ENCODE measurements around the gene KIF16B. TPM values are rescaled to one million over a fixed set of nuclear protein-coding genes. Genes with fewer than 3 reads are reported as not detected.

The KIF16B gene
- total and polyA plus RNA-seq, 2 of the 8 experiments (the other 6 are each of a cell fraction or from before 2014, with no cell fraction given) = 3.0 to 9.2 TPM

GRCh38 chr20:16607364-16608276 is 34.4 kb upstream of the KIF16B start:
- no peak overlapping the region for H2BK20ac ChIP-seq (ENCODE audit: low read length)
- H2BK12ac ChIP-seq (ENCODE audit: low read depth, low read length) = no peak overlapping the region
- no peak overlapping the region for H3K56ac ChIP-seq (replicated peaks; ENCODE audit: insufficient read length, low read depth, low read length)
- no peaks in the 10 kb centered on the region for H3K27me3 ChIP-seq (replicated peaks in 1 of 4; ENCODE audit: control insufficient read depth in 3 of 4, extremely low read depth in 1 of 4, insufficient read depth in 3 of 4, low read length in 3 of 4)
- H4K20me1 ChIP-seq (replicated peaks in 1 of 2; ENCODE audit: control insufficient read depth in 1 of 2, insufficient read depth in 2 of 2, low read length in 2 of 2) = no peaks in the 10 kb centered on the region
- no peak overlapping the region for H3K4me2 ChIP-seq (ENCODE audit: insufficient read depth in 1 of 2, low read depth in 2 of 2, low read length in 2 of 2)
- no peak overlapping the region for H3K4ac ChIP-seq (replicated peaks; ENCODE audit: insufficient read length, low read depth, low read length)
- no peak overlapping the region for H3K4me3 ChIP-seq (ENCODE audit: extremely low read depth in 1 of 4, insufficient read depth in 2 of 4, low read depth in 3 of 4, low read length in 4 of 4)
- no peak overlapping the region for H3K23ac ChIP-seq (ENCODE audit: insufficient read length)
- no peak overlapping the region for H4K5ac ChIP-seq (ENCODE audit: insufficient read length, low read depth, low read length)
- no peaks in the 10 kb centered on the region for H3K9me3 ChIP-seq (ENCODE audit: insufficient read depth in 2 of 2, low read depth in 1 of 2, low read length in 1 of 2)
- no peaks in the 10 kb centered on the region for H3K79me1 ChIP-seq (ENCODE audit: low read depth, low read length)
- no peak overlapping the region for H2BK120ac ChIP-seq (replicated peaks; ENCODE audit: low read depth, low read length)
- no peaks in the 10 kb centered on the region for H3K79me2 ChIP-seq (ENCODE audit: control insufficient read depth in 1 of 2, insufficient read depth in 2 of 2, low read length in 2 of 2)
- no peaks in the 10 kb centered on the region for H3K36me3 ChIP-seq (ENCODE audit: control insufficient read depth in 2 of 4, insufficient read depth in 4 of 4, low read length in 3 of 4)
- no peak overlapping the region for H2BK15ac ChIP-seq (ENCODE audit: low read length)
- DNase-seq (ENCODE audit: low read depth in 1 of 2, low spot score in 2 of 2) = peak in 1 of 2 experiments; percentile 0
- no peak overlapping the region for H4K91ac ChIP-seq (replicated peaks; ENCODE audit: insufficient read length, low read length)
- H2AK5ac ChIP-seq (ENCODE audit: low read depth, low read length) = no peak overlapping the region
- H4K8ac ChIP-seq (ENCODE audit: extremely low read depth, insufficient read depth, low read length) = no peak overlapping the region
- WGBS, 2 experiments (ENCODE audit: extremely low coverage in 1 of 2, insufficient coverage in 1 of 2, insufficient read length in 1 of 2, insufficient replicate concordance in 2 of 2, low coverage in 1 of 2, low lambda C conversion rate in 2 of 2, missing lambda C conversion rate in 1 of 2) = 91% methylated on average over 12 of the region's 12 CpGs; no CpG with 5 or more reads in 1 of the 2 experiments
- no peak overlapping the region for H3K18ac ChIP-seq (ENCODE audit: extremely low read depth, low read length)
- ChIA-PET POLR2A (ENCODE audit: partially characterized antibody) (no interaction called here), CTCF (ENCODE audit: partially characterized antibody) (no interaction called here)
- H2AFZ ChIP-seq (ENCODE audit: low read length) = no peak overlapping the region
- no peak overlapping the region for H2BK5ac ChIP-seq (ENCODE audit: low read depth, low read length)
- no peak overlapping the region for H3K14ac ChIP-seq (ENCODE audit: insufficient read length)
- no peaks in the 10 kb centered on the region for H3K4me1 ChIP-seq (replicated peaks in 1 of 4; ENCODE audit: control insufficient read depth in 3 of 4, insufficient read depth in 4 of 4, low read length in 3 of 4)
- FAIRE-seq = no peak
- H3K23me2 ChIP-seq (ENCODE audit: low read depth, low read length) = no peaks in the 10 kb centered on the region
- no peak overlapping the region for H3K27ac ChIP-seq (ENCODE audit: low read depth, low read length)
- H3K9ac ChIP-seq (replicated peaks in 1 of 4; ENCODE audit: extremely low read depth in 1 of 4, low read depth in 3 of 4, low read length in 3 of 4) = no peak overlapping the region
- no peak for TF ChIP-seq CTBP2 (IDR thresholded peaks at IDR 0.05; ENCODE audit: borderline replicate concordance, insufficient read depth, insufficient read length, low read length)
- TF ChIP-seq TBP (IDR thresholded peaks at IDR 0.05; ENCODE audit: low read depth, low read length) = no peak
- TF ChIP-seq EGR1 (IDR thresholded peaks at IDR 0.05; ENCODE audit: borderline replicate concordance, low read depth, low read length) = no peak
- no peak for TF ChIP-seq CBX8 (IDR thresholded peaks at IDR 0.05; ENCODE audit: borderline replicate concordance, low read depth, low read length)
- TF ChIP-seq RFX5 (IDR thresholded peaks at IDR 0.05; ENCODE audit: borderline replicate concordance, low read depth, low read length) = no peak
- TF ChIP-seq RXRA (IDR thresholded peaks at IDR 0.05; ENCODE audit: insufficient read depth, low read depth, low read length) = no peak
- TF ChIP-seq CTCF (IDR thresholded peaks at IDR 0.05; ENCODE audit: control extremely low read depth in 1 of 3, insufficient read depth in 1 of 3, low read depth in 1 of 3, low read length in 3 of 3) = no peak
- TF ChIP-seq CREB1 (IDR thresholded peaks at IDR 0.05) = no peak
- TF ChIP-seq SIN3A (conservative IDR thresholded peaks at IDR 0.05 in 1 of 2, IDR thresholded peaks at IDR 0.05 in 1 of 2; ENCODE audit: low read depth in 1 of 2, low read length in 2 of 2) = no peak
- no peak for TF ChIP-seq CBX5 (IDR thresholded peaks at IDR 0.05; ENCODE audit: low read depth, low read length)

Data from H1 (cell line).